Muscle of arm (tissue), 12 donors: Measurements from ENCODE around the gene MOGAT1. TPM values are rescaled to one million over a fixed set of nuclear protein-coding genes. Genes with fewer than 3 reads are reported as not detected.
A peak's percentile ranks its signal among the peaks of the same experiment; 100 is the strongest.
"Not testable (repeated sequence)": the region's sequence is repeated elsewhere in the genome, so short reads cannot be mapped to it uniquely, and the experiment has no call there.

Source experiments
- DNase-seq: peaks from one replicate; pipeline ENCODE4 v3.0.0-alpha.2; 2013
- polyA plus RNA-seq, 12 donors: library from polyadenylated mRNA; unstranded; fragments of 120-200 nt; gene quantifications; one replicate each; pipeline ENCODE4 v1.2.1, GENCODE V29; 2013; ENCODE audit not compliant: insufficient read length in 12 of 12

The MOGAT1 gene
- polyA plus RNA-seq, 12 donors, result 0.22 TPM; not detected in 11

- DNase-seq, result no peak
Observed at GRCh38 chr2:222670191-222671038, 1.0 kb upstream of the MOGAT1 start.

- DNase-seq, result no peak
Observed at GRCh38 chr2:222672068-222672401, 577 bp downstream of the MOGAT1 start.

- DNase-seq, result no peak
Observed at GRCh38 chr2:222673273-222673672, 1.8 kb downstream of the MOGAT1 start.

- DNase-seq, result no peak
Observed at GRCh38 chr2:222673883-222674282, 2.4 kb downstream of the MOGAT1 start.

DNA sequence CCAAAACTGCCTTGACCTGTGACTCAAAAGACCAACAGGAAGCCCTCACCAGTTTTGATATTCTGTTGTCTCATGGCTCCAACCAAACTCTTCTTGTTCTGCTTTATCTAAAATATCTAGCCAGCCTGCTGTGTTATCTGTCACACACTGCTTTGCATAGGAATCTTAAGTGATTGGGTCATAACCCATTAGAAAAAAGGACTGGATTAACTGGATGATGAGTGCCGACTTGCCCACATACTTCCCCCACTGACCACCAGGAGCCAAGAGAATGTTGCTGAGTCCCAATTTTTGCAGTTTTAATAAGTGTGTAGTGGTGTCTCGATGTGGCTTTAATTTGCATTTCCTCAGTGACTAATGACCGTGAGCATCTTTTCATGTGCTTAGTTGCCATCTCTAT, 6.5 kb downstream of the MOGAT1 start:
- DNase-seq, result no peak

DNA sequence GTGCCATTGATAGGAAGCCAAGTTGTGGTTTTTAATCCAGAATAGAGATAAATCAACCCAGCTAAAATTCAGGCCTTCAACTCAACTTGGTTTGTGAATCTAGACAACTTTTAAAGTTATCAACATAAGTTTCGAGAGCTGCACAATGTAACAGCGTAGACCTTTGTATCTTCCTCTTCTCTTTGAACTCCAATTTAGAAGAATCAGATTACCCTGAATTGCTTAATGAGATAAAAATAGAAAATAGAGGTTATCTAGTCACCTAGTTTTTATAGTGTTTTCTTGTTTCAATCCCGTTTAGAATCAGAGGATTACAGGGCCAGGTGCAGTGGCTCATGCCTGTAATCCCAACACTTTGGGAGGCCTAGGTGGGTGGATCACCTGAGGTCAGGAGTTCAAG, 12.3 kb downstream of the MOGAT1 start:
- no peak for DNase-seq

DNA sequence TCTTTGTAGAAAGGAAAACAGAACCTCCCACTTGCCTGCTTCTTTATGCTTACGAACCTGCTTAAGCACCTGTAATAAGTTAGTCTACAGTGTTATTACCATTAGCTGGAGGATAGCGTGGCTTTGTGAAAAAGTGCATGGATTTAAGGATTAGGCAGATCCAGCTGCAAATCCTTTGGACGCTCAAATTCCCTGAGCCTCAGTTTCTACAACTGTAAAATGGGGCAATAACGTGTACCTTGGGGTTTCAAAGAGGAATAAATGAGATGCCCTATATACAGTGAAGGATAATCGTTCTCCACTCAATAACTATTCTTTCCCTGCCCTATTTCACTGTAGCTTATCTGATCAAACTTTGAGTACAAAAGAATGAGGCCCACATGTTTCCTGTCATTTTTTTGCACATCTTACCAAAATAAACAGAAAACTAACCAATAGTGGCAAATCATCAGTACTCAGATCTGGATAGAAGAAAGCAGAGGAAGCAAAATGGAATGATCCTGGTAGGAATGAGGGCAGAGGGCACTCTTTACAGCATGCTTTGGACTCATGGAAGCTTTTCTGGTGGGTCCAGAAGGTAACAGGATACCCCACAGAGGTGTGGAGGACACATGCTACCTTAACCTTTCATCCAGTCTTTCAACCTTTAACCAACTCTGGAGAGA, 14.8 kb downstream of the MOGAT1 start:
- DNase-seq, result no peak

DNA sequence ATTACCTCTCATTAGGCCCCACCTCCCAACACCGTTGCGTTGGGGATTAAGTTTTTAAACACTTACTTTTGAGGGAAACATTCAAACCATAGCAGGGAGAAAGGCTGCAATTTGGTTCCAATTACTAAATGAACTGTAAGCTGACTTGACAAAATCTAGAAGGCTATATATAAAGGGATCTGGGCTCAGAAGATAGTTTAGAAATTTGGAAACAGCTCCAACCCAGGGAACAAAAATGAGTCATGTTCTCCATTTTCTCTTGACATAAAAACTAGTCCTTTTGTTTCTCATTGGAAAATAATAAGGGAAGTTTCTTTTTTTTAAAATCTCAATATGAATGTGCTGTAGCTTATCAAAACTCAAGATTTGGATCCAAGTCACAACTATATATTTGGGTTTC, 17.5 kb downstream of the MOGAT1 start:
- no peak for DNase-seq

- no peak for DNase-seq
Observed at GRCh38 chr2:222689322-222689721, 17.9 kb downstream of the MOGAT1 start.

- peak; percentile 75 for DNase-seq
Observed at GRCh38 chr2:222690564-222691200, 19.2 kb downstream of the MOGAT1 start.

GRCh38 chr2:222693413-222693812, 22.0 kb downstream of the MOGAT1 start:
- not testable (repeated sequence) for DNase-seq

DNA sequence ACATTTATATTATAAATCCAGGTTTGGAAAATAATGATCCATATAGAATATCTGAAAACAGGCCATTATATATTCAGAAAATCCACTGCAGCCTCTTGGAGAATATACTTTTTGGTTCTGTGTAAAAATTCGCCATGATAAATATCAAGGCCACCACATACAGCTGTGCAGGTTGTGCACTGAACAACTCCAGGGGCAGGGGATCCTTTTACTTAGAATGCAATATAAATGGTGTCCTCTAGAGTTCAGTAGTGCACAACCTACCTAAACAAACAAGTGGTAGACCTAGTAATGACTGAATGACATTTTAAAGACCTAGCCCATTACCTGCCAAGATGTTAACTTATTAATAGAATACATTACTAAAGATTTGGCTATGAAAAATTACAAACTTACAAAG, 22.4 kb downstream of the MOGAT1 start:
- DNase-seq, result no peak

- DNase-seq, result no peak
Observed at GRCh38 chr2:222698276-222698675, 26.8 kb downstream of the MOGAT1 start.

DNA sequence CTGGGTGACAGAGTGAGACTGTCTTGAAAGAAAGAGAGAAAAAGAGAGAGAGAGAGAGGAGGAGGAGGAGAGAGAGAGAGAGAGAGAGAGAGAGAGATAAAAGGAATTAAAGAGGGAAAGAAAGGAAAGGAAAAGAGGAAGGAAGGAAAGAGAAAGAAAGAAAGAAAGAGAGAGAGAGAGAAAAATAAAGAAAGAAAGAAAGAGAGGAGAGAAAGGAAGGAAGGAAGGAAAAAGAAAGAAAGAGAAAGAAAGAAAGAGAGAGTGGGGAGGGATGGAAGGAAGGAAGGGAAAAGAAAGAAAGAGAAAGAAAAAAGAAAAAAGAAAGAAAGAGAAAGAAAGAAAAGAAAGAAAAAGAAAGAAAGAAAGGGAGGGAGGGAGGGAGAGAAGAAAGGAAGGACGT, 29.8 kb downstream of the MOGAT1 start:
- DNase-seq, result no peak

DNA sequence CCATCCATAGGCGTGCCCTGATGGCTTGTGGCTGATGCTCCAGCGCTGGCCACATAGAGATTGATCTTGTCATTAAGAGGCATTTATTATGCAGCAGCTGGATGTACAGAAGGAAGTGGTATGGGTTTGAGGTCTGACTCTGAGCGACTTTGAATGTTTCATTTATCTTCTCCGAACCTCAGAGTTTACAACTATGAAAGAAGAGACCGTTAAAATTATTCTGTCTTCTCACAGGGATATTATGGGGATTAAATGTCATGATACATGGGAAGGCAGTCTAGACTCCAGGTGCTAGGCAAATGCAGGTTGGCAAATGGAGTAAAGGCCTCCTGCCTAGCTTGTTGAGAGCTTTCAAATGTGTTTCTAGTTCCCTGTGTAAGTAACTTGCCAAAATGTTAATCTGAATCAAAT, 30.3 kb downstream of the MOGAT1 start:
- no peak for DNase-seq

GRCh38 chr2:222703091-222703490, 31.6 kb downstream of the MOGAT1 start:
- DNase-seq, result no peak

DNA sequence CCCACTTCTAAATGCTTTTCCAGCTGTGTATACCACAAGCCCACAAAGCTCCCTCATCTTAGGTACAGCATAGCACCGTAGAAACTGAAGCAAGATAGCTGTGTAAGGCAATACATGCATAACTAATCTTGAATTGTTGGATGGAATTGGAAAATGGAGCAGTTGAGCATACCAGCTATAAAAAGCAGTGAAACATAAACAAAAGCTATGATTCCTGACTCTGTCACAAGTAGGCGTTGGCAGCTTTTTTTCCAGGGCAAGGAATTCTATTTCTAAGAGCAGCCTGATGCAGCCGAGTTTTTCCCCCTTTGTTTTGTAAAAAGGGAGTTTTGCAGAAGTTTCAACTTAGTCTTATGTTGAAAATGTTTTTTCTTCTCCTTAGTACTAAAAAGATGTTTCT, 32.4 kb downstream of the MOGAT1 start:
- DNase-seq, result no peak

DNA sequence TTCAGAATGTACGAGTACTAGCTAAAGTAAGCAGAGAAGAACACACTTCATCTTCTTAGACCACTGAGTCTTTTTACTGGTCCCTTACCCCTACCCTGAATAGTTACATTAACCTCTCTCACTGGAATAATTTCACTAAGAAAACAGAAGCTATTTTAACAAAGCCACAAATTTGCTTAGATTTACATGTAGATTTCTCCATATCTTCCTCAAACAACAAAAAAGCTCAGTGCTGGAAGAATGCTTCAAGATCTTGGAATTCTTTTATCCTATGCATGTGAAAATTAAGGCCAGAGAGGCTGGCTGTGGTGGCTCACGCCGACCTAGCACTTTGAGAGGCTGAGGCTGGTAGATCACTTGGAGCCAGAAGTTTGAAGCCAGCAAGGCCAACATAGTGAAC, 35.2 kb downstream of the MOGAT1 start:
- no peak for DNase-seq

DNA sequence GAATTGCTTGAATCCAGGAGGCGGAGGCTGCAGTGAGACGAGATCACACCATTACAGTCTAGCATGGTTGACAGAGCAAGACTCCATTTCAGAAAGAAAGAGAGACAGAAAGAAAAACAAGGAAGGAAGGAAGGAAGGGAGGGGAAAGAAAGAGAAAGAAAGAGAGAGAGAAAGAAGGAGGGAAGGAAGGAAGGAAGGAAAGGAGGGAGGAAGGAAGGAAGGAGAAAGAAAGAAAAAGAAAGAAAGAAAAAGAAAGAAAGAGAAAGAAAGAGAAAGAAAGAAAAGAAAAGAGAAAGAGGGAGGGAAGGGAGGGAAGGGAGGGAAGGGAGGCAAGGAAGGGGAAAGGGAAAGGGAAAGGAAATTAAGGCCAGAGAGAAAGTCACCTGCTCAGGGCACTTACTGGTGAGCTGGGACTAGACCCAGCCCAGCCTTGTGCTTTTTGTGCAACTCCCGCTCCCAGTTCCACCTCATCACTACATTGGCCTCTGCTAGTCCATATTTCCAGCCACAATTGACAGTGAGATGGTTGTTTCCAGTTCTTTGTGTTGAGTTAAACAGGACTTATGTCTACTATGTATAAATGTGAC, 35.7 kb downstream of the MOGAT1 start:
- no peak for DNase-seq

DNA sequence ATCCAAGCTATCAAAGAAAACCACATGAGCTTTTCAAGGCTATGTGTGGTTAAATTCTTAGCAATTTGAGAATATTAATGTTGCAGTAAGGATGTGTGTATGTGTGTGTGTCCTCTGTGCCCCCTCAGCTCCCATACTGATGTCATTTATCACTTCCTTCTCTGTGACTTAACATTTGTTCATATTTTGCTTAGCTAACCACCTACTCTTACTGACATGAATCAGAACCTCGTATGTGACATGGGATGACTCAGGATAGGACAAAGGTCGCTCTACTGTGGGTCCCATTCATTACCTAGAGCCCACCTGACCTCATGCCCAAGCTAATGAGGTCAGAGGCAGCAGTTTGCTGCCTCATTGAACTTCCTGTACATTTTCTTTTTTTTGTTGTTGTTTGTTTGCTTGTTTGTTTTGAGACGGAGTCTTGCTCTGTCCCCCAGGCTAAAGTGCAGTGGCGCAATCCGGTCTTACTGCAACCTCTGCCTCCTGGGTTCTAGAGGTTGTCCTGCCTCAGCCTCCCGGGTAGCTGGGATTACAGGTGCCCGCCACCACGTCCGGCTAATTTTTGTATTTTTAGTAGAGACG, 36.3 kb downstream of the MOGAT1 start:
- DNase-seq, result no peak

DNA sequence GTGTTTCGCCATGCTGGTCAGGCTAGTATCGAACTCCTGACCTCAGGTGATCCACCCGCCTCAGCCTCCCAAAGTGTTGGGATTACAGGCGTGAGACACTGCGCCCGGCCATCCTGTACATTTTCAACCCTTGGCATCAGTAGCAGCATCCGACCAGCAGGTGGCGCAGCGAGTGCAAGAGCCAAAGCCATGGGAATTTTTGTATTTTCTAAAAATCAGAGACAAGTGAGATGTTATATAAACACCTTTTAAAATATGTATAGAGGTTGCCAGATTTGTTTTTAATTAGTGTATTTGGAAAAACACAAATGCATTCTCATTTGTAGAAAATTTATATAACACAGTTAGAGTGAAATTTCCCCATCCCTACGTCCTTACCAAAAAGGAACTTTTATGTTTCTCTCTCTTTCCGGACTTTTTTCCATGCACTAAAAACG, 36.8 kb downstream of the MOGAT1 start:
- DNase-seq, result peak; percentile 85

- peak; percentile 90 for DNase-seq
Observed at GRCh38 chr2:222709191-222709891, 37.9 kb downstream of the MOGAT1 start.
